GM12891 (cell line): ENCODE results near the gene RETREG3. TPM values are rescaled to one million over a fixed set of nuclear protein-coding genes. Genes with fewer than 3 reads are reported as not detected.

ENCODE experiments used
- DNase-seq: peaks from one replicate; pipeline ENCODE4 v3.0.0; 2011; ENCODE audit warnings: low spot score; ENCODE audit not compliant: insufficient read length
- FAIRE-seq: peaks from 2 replicates; lab custom pipeline; 2011; peaks lifted over from hg19 to GRCh38; lab: Jason Lieb, UNC
- PAX5 ChIP-seq: IDR thresholded peaks from 2 replicates; pipeline ENCODE4 v1.6.1; 2011; ENCODE audit warnings: low read length, moderate library complexity, mild to moderate bottlenecking; ENCODE audit not compliant: insufficient read depth, severe bottlenecking
- POLR2A ChIP-seq: IDR thresholded peaks from 2 replicates; pipeline ENCODE4 v1.6.1; 2011; ENCODE audit warnings: low read depth, low read length, control low read depth
- POLR2AphosphoS5 ChIP-seq: IDR thresholded peaks from 2 replicates; pipeline ENCODE4 v1.6.1; 2011; ENCODE audit warnings: low read depth, low read length, control low read depth
- POU2F2 ChIP-seq: IDR thresholded peaks from 2 replicates; pipeline ENCODE4 v1.6.1; 2011; ENCODE audit warnings: low read depth, mild to moderate bottlenecking, control low read depth, low read length, moderate library complexity
- SPI1 ChIP-seq: IDR thresholded peaks from 2 replicates; pipeline ENCODE4 v1.6.1; 2011; ENCODE audit warnings: low read depth, low read length, control low read depth
- TAF1 ChIP-seq: IDR thresholded peaks from 2 replicates; pipeline ENCODE4 v1.6.1; 2011; ENCODE audit warnings: low read depth, low read length, control low read depth
- polyA plus RNA-seq: library from polyadenylated mRNA; unstranded; fragments of >200 nt; gene quantifications from one replicate; pipeline ENCODE4 v1.2.1, GENCODE V29; 2012; ENCODE audit warnings: low read depth, missing spikeins, inconsistent platforms; ENCODE audit not compliant: missing spikeins

Gene RETREG3, protein sequence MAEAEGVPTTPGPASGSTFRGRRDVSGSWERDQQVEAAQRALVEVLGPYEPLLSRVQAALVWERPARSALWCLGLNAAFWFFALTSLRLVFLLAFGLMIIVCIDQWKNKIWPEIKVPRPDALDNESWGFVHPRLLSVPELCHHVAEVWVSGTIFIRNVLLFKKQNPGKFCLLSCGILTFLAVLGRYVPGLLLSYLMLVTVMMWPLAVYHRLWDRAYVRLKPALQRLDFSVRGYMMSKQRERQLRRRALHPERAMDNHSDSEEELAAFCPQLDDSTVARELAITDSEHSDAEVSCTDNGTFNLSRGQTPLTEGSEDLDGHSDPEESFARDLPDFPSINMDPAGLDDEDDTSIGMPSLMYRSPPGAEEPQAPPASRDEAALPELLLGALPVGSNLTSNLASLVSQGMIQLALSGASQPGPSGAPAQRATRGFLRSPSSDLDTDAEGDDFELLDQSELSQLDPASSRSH
- polyA plus RNA-seq = 13.2 TPM

DNA sequence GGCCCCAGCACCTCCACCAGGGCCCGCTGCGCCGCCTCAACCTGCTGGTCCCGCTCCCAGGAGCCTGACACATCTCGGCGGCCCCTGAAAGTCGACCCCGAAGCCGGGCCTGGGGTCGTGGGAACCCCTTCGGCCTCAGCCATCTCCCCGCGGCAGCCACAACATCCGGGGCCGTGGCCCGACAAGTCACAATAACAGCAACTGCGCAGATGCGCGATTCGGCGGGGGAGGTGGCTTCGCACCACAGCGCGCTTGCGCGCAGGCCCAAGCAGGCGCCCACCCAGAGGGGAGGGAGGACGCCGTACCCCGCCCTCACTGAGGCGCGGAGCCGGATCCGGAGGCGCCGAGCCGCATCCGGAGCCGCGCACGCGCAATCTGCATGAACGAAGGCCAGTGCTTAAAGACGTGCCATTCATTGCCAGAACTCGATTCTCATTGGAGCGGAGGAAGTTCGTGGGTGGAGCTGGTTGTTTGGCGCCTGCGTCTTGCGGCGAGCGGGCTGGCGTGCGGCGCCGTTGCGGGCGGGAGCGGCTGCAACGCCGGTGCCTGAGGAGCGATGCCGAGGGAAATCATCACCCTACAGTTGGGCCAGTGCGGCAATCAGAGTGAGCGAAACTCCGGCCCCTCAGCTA, at the start of gene RETREG3, which contains the start of gene TUBG1:
Gene RETREG3 (minus strand): TSS at position 193 of the 632 bp plus-strand sequence. CDS start 50 bp downstream, at position 143.
Gene TUBG1 (plus strand): TSS at position 502 of the 632 bp plus-strand sequence. CDS start 55 bp downstream, at position 557.
- peak; percentile 100 for FAIRE-seq

DNA sequence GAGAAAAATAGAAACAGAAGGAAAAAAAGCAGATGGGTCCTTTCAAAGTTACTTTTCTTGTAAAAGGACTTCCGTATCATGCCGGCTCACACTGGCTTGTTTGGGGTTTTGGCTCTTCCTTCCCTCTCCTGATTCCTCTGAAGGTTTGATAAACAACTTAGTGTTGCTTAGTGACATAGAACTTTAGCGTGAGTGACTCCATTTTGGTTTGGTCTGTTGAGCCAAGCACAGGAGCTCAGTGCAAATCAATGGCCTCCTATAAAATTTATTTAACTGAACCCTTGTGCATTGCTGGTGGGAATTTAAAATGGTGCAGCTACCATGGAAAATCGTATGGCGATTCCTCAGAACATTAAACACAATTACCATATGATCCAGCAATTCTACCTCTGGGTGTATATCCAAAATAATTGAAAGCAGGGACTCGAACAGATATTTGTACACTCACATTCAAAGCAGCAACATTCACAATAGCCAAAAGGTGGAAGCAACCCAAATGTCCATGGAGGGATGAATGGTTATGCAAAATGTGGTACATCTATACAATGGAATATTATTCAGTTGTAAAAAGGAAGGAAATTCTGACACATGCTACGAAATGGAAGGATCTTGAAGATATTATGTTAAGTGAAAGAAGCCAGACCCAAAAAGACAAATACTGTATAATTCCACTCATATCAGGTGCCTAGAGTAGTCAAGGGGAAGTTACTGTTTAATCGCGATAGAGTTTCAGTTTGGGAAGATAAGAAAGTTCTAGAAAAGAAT, 48.8 kb upstream of the RETREG3 start:
- FAIRE-seq (no peak), DNase-seq (no peak)
- no peak for TF ChIP-seq PAX5
- TF ChIP-seq POLR2AphosphoS5 = no peak
- TF ChIP-seq POU2F2 = no peak
- TF ChIP-seq SPI1 = no peak
- no peak for TF ChIP-seq TAF1
- no peak for TF ChIP-seq POLR2A

More for the DNA sequence above, at the start of gene RETREG3, which contains the start of gene TUBG1:
- TF ChIP-seq POLR2A (peak; percentile 90), PAX5 (no peak), SPI1 (no peak), POU2F2 (peak; percentile 26), POLR2AphosphoS5 (peak; percentile 82), TAF1 (no peak)
- DNase-seq = peak; percentile 95

DNA sequence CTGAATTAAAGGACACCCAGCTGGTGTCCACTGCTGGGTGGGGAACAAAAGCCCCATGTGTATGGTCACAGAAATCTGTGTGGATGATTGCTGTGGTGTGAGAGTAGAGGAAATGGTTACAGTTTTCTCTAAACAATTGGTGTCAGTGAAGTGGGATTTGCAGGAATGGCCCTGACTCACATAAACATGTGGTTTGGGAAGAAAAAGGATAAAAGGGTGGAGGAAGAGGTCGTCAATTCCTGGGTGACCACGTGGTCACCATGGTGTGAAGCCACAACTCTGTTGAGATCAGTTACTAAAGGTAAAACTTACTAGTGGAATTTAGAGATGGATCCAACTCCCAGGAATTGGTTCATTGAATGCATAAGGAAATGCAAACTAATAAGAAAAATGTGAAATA, 46.4 kb upstream of the RETREG3 start:
- no peak for TF ChIP-seq POLR2A
- no peak for TF ChIP-seq POU2F2
- no peak for TF ChIP-seq PAX5
- no peak for TF ChIP-seq SPI1
- TF ChIP-seq POLR2AphosphoS5 = no peak
- TF ChIP-seq TAF1 = no peak
- no peak for DNase-seq
- FAIRE-seq = no peak

DNA sequence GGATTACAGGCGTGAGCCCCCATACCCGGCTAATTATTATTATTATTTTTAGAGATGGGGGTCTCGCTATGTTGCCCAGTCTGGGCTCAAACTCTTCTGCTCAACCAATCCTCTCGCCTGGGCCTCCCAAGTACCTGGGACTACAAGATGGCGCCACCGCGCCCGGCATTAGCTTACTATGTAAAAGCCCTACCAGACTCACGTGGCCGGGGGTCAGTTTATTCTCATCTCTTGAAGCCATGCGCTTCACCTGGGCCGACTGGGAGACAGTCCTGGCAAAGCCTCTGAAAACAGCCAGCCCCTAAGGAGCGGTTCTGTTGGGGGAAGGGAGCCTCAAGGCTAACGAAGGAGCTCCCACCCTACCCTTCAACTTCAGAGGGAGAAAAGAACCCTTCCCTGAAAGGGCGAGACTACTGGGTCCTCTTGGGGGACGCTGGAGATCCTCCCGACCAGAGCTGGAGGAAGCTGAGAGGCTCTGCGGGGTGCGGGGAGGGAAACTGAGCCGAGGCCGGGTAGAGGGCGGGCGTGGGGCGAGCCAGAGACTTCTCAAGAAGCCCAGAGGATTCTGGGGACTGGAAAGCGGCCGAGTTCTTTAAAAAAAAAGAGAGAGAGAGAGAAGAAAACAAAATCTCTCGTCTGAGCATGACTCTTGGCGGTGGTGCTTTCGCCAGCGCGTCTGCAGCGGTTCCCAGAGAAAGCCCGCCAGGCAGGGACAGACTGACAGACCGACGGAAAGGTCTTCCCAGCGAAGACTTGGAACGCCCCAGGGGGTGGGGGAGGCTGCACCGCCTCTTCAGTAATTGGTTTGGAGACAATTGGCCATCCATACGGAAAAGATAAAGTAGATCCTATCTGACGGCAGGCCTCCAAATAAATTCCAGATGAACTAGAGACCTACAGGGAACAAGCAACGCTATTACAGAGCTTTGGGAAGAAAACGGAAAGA, 44.3 kb upstream of the RETREG3 start:
- FAIRE-seq = no peak
- DNase-seq = no peak

DNA sequence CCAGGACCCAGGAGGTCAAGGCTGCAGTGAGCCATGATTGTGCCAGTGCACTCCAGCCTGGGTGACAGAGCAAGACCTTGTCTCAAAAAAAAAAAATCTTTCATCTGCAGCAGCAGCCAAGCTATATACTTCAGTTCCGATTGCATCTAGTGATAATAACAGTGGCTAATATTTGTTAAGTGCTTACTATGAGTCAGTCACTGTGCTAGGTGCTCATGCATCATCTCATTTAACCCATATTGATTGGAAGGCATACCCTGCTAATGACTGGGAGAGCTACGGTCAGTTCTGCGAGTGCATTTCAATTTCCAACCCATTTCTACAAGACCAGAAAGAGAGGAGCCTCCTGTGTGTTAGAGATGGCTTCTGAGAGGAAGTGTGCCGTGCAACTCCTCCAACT, 42.2 kb upstream of the RETREG3 start:
- TF ChIP-seq POLR2A = no peak
- TF ChIP-seq SPI1 = peak; percentile 29; the same call in 1 of the 2 replicates
- no peak for FAIRE-seq
- no peak for DNase-seq

More for the DNA sequence above, 44.3 kb upstream of the RETREG3 start:
- TF ChIP-seq SPI1 (no peak), TAF1 (no peak), POLR2AphosphoS5 (no peak), POLR2A (no peak), PAX5 (no peak), POU2F2 (no peak)

DNA sequence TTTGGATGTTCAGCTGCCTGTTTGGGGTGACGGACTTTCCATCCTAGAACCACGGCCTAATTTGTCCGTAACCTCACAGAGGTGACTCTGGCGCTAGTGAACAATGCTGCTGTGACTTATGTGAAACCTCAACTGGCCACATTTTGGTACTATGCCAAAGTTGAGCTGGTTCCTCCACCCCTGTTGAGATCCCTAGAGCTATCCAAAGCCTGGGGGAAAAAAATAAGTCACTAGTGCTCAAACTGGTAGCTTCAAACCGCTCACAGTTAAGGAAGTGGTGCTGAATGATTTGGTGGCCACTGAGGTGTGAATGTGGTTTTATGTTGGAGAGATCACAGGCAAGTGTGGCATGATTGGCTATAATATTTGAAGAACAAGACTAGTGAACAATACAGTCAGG, 38.6 kb upstream of the RETREG3 start:
- no peak for DNase-seq
- TF ChIP-seq SPI1 (peak; percentile 21; the same call in 1 of the 2 replicates), TAF1 (no peak)
- FAIRE-seq = no peak

DNA sequence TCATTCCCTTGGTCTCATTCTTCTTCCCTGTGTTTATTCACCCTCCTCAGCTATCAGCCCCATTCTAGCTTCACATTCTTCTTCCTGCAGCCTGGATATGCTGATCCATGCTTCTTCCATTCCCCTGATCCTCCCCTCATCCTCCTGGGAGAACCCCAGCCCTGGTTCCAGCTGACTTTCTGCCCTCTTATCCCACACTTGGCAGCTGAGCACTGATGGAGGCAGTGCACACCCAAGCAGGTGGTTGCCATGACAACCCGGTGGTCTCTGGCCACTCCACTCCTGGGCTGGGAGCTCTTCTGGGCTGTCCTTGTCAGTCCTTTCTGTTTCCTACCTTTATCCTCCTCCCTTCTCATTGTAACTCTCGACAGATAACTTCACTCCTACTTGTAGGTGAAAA, 33.2 kb upstream of the RETREG3 start:
- DNase-seq (no peak), FAIRE-seq (no peak)
- no peak for TF ChIP-seq POU2F2
- TF ChIP-seq SPI1 = no peak
- TF ChIP-seq PAX5 = no peak
- TF ChIP-seq TAF1 = no peak
- no peak for TF ChIP-seq POLR2A
- no peak for TF ChIP-seq POLR2AphosphoS5

DNA sequence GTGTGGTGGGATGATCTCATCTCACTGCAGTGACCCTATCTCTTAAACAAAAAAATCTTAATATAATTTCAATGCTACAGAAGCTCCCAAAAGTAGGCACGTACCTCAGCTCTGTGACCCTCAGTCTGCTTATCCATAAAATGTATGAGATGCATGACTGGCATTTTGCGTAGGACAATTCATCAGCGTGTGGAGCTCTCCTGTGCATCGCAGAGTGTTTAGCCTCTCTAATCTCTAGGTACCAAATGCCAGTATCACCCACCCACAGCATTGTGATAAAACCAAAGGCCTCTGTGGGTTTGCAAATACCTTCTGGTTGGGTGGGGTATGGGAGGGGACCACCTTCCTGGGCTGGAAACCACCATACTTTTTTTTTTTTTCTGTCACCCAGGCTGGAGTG, 30.9 kb upstream of the RETREG3 start:
- no peak for DNase-seq
- TF ChIP-seq SPI1 (no peak), TAF1 (no peak), PAX5 (no peak), POLR2A (no peak), POLR2AphosphoS5 (no peak), POU2F2 (no peak)
- no peak for FAIRE-seq
